ENCODE results near the gene BRAF.

DNA sequence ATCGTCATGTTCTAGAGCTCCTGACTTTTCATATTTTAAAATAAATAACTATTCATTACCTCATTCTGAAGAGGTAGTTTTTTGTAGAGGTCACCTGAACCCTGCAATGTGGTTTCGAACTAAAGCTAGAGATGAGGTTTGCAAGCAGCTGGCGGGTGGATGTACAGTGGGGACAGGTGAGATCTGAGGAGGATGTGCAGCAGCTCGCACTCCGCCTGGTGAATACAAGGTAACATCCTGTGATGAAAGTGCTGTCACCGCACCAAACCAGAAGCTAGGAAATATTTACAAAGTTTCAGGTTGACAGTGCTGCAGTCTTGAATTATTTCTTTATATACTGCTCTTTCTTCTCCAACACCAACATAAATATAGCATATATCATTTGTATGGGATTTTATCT lies 201.7 kb downstream of the BRAF start:
- TF ChIP-seq CTCF (IDR thresholded peaks at IDR 0.05) (no peak), POLR2A (IDR thresholded peaks at IDR 0.05) (no peak)

Data from lower leg skin (tissue), 3 donors.